SK-MEL-5 (cell line): ENCODE measurements around the gene HOMER2. TPM values are rescaled to one million over a fixed set of nuclear protein-coding genes. Genes with fewer than 3 reads are reported as not detected.
A peak's percentile ranks its signal among the peaks of the same experiment; 100 is the strongest.
"Not testable (repeated sequence)": the region's sequence is repeated elsewhere in the genome, so short reads cannot be mapped to it uniquely, and the experiment has no call there.

Experiments
- DNase-seq: peaks from one replicate; pipeline ENCODE4 v3.0.0-alpha.2; 2016; ENCODE audit warnings: low read depth, low spot score
- in situ Hi-C: cut with HindIII; loops from 2 replicates; pipeline ENCODE4 v1.10.0; 2016; ENCODE audit warnings: low sequenced_read_pairs, high pct_unique_total_duplicates, low pct_unique_long_range_greater_than_20kb
- total RNA-seq: library from RNA; depleted of rRNA; stranded (reverse); fragments of >200 nt; shearing (Covaris generic); gene quantifications from 2 replicates; pipeline ENCODE4 v1.2.3, GENCODE V29; 2014

HOMER2 gene
- total RNA-seq, 1 experiment from 2014 or later = 8.8 TPM

DNA sequence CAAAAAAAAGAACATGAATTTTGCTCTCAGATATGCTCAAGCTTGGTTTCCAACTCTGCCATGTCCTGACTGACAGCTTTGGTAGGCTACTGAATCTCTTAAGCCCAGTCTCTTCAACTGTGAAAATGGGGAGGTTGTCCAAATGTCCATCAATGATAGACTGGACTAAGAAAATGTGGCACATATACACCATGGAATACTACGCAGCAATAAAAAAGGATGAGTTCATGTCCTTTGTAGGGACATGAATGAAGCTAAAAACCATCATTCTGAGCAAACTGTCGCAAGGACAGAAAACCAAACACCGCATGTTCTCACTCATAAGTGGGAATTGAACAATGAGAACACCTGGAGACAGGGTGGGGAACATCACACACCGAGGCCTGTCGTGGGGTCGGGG lies 12.8 kb downstream of the HOMER2 start:
- in situ Hi-C loops, DNase-seq: not testable (repeated sequence)

DNA sequence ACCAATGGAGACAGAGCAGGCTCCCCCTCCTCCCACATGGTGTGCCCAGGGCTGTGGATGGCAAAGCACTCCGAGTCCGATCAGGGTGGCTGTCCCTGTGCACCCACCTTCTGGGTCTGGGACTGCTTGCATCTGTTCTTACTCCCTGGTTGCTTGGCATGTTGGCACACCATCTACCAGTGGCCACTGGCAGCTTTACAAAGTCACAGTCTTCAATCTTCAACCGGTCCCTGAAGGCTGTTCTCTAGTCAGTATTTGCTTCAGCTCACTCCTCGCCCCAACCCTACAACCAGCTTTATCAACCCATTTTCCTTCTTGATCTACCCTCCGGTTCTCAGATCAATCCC lies 14.8 kb downstream of the HOMER2 start:
- DNase-seq = no peak
- in situ Hi-C loops = no loop called here

DNA sequence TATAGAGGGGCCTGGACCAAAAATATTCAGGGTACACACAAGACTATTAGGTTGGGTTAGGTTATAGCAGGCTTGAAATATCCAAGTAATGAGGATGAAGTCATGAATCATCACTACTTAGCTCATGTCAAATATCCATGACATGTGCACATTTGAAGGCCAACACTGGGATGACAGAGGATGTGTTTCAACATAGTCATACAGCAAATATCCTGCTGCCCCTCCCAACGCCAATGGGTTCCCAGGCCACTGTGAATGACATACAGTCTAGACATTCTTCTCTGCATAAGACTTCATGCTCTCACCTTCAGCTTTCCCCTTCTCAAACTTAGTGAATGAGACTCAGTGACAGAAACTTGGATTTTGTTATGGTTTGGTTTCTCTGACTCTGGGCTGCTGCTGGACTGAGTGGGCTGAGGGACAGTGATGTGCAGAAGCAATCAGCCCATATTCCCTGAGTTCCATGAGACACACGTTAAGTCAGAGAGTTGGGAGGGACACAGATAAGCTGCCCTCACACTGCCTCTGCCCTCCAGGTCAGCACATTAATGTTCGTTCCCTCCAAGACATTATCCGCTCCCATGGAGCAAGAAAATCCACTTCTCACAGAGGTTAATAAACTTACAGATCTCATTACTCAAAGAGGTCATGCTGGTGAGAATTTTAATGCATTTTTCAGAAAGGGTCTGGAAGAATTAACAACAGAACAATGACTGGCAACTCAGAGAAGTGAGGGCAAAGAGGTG lies 15.4 kb downstream of the HOMER2 start:
- in situ Hi-C loops = no loop called here
- no peak for DNase-seq

DNA sequence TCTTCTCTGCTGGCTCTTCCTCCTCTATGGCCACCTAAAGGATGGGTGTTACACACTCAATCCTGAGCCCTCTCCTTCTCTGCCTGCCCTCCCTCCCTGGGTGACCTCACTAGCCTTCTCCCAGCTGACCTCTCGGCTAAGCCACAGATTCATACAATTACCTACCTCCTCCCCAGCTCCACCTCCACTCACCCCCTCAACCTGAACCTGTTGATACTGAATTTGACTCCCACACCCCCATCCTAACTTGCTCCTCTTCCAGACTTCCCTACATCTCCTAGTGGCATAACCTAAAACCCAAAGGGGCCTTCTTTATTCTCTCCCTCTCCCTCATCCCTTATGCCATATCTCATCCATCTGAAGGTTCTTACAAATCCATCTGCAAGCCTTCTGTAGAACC lies 17.1 kb downstream of the HOMER2 start:
- DNase-seq = no peak
- in situ Hi-C loops = no loop called here

DNA sequence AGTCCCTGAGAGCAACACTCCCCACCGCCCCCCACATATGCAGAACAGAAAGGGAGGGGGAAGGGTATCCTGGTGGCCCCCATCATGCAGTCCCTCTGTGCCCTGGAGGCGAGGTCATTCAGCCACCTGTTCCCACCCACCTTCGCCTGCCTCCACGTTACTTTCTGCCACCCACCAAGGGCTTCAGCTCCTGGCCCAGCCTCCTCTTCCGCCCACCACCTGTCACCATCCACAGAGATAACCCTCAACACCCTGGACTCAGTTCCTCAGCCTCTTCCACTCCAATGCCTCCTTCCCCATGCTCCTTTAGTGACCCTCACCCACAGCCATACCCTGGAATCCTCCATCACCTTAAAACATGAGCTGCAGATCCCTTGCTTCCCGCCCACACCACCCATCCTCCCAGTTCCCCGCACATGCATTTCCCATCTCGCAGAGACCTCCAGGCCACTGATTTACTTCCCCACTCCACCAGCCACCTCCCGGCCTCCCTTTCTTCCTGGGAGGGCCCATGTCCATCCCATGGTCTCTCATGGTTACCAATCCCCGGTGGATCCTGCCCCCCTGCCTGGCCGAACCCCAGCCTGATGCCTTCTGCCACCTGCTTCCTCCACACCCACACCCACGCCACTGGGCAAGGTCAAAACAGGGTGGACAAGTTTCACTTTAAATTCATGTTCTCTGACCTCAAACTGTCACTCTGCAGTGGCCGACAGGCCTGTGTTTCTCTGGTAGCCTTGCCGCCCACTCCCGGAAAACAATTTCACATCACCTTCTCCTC lies 18.2 kb downstream of the HOMER2 start:
- in situ Hi-C loops = no loop called here

DNA sequence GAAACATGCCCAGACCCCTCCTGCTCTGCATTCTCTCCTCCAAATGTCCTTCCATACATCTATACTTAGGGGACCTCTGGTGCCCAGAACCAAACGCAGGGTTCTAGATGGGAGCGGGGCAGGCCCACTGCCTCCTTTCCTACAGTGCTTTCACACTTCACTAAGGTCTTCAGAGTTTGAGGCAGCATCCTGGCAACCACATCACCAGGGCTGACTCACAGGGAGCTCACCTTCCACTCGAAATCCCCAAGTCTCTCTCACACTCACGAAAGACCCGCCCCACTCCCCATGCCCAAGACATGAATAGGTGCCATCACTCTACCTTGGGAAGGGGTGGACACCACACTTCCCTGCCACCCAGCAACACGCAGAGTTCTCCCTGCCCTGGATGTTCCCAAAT lies 18.9 kb downstream of the HOMER2 start:
- no peak for DNase-seq
- in situ Hi-C loops = no loop called here

More for the DNA sequence above, 18.2 kb downstream of the HOMER2 start:
- DNase-seq = no peak

DNA sequence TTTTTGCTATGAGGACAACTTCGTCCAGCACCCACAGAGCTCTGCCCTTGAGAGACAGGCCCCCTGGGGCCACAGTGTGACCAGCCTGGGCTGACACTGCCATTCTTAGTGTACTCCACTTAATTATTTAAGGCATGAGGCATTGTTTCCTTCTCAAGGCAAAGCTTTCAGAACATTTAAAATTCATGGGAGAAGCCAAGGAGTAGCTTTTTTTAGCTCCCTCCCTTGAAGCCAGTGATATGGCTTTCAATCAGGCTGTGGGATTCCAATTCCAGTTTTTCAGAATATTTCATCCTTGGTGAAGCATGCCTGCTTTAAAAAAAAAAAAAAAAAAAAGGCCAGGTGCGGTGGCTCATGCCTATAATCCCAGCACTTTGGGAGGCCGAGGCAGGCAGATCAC lies 21.3 kb downstream of the HOMER2 start:
- DNase-seq = no peak
- in situ Hi-C loops = no loop called here

DNA sequence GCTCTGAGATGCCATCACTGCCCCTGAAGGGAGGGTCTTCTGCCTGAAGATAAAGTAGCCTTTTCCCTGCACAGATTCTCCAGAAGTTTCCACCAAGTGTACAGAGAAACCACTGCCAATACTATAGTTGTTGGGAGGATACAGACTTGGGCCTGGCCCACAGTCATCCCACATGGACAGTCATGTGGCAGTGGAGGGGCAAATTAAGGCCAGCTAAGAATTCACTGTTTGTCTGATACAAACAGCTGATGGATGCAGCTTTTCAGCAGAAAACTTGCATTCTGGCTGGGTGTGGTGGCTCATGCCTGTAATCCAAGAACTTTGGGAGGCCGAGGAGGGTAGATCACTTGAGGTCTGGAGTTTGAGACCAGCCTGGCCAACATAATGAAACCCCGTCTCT lies 22.1 kb downstream of the HOMER2 start:
- in situ Hi-C loops = no loop called here
- peak; percentile 22 for DNase-seq

DNA sequence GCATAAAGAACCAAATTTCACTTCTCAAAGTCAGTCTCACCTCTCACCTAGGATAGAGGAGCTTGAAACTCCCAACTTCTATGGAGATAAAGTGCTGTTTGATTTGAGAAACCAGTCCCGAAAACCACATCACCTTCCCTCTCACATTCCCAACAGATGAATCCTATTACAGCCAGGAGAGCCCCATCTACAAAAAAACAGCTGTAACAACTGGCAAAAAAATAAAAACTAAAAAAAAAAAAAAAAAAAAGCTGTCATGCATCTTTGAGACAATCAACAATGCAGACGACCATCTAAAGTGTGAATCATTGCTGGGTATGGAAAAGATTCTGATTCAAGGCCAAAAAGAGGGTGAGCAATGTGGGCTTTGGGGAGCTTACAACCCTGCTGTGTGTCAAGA lies 23.8 kb downstream of the HOMER2 start:
- DNase-seq = no peak
- in situ Hi-C loops = no loop called here

DNA sequence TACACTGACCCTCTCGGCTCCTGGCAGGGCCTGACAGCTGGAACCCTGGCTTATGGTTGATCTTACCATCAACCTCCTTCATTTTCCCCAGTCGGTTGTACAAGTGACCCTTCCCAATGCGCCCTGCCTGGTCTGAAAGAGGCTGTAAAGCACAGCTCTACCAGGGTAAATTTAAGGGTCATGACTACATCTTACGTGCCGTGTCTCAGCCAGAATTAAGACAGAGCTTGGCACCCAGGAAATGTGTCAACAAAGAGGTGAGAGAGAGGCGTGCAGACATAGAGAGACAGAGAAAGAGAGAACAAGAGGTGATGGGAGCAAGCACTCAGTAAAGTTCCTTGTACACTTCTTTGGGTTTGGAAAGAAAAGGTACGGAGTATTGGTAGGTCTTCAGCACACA lies 28.8 kb downstream of the HOMER2 start:
- DNase-seq = no peak
- in situ Hi-C loops = no loop called here

DNA sequence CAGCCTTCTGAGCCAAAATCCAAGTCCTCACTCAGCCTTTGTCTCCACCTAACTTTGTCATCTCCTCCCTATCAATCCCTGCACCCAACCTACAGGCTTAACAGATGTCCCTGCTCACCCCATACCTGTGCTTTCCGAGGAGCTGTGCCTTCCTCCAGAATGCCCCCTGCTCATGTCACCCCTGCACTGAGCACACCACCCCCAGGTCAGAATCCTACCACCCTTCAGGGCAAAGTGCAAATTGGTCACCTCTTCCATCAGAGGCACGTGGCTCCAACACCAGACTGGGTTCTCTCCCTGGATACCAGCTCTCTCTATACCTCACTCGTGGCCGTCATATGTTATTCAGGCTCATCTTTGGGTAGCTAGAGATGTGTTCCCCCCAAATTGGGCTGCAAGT lies 29.8 kb downstream of the HOMER2 start:
- DNase-seq = no peak
- in situ Hi-C loops = no loop called here

DNA sequence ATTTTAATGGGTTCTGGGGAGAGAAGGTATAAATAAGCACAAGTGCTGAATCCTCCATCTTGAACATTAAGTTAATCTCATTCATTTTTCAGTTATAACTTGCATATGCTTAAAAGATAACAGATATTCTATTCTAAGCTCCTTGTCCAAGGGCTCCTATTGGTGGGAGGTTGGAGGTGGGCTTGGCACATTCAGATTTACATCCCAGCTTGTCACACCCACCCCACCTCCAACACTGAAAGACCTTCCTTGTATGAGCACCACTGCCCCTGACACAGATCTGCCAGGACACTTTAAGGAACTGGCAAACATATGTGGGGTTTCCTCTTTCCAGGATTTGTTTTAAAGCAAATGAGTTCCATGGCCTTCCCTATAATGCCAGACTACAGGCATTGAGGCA lies 30.6 kb downstream of the HOMER2 start:
- no peak for DNase-seq
- in situ Hi-C loops = no loop called here

DNA sequence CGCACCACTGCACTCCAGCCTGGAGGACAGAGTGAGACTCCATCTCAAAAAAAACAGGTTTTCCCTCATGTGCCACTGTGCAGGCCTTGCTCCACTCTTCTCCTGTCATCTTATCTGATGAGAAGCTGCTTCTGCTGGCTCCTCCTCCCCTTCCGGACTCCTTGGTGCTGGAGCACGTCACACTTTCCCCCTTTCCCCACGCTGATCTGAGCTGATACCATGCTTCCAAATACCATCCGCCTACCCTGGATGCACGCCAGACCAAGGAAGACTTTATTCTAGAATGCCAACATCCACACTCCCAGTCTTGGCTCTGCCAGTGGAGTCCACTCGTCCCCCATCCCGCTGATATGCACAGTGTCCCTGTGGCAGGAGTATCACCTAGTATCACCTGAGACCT lies 31.3 kb downstream of the HOMER2 start:
- in situ Hi-C loops = no loop called here
- DNase-seq = no peak

DNA sequence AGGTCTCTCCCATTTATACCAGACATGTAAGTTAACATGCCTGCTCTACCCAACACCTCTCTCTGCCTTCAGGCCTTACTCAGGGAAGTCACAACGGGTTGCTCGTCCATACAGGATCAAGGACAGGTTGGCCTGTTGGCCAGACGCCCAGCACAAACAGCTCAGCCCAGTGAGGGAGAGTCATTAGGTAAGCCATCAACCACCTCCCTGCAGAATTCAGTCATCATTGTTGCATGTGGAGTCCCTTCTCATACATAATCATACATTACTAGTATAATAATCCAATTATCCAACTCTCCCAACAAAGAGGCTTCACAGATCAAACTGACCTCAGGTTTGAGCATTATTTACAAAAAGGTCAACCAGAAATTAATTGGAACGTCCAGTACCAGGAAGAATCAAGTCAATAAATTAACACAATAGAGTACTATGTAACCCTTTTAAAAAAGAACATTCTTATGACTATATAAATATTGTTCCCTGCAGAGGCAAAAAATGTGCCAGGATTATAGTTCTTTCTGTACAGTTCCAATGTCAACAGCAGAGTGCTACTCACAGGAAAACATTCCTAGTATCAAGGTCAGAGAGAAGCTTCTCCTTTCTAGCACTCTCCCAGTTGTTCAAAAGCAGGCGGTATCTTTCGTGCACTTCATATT lies 33.2 kb downstream of the HOMER2 start:
- in situ Hi-C loops = no loop called here

DNA sequence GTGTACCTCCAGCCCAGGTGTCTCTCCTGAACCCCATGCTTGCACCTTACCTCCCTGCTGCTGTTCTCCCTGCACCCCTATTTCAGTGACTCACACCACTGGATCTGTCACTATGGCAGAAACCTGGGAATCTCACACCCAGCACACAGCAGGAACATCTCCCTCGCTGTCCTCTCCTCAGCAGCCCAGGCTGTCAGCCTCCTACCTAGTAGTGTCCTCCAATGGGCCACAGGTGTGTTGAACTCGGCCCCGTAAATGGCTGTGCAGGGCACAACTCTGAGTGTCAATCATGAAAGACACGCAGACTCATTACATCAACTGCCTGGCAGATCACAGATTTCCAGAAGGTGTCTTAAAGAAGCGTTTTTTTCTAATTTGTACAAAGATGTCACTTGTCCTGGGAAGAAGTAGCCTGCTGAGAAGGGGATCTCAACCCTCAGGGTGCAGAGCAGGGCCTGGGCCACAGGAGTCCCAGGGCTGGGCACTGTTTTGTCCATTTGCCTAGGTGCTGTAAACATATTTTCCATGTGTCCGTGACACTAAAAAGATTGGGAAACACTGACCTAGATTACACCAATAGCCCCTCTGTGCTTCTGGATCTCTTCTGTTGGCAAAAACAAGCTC lies 33.8 kb downstream of the HOMER2 start:
- no peak for DNase-seq
- in situ Hi-C loops = no loop called here

More for the DNA sequence above, 33.2 kb downstream of the HOMER2 start:
- peak; percentile 31 for DNase-seq

DNA sequence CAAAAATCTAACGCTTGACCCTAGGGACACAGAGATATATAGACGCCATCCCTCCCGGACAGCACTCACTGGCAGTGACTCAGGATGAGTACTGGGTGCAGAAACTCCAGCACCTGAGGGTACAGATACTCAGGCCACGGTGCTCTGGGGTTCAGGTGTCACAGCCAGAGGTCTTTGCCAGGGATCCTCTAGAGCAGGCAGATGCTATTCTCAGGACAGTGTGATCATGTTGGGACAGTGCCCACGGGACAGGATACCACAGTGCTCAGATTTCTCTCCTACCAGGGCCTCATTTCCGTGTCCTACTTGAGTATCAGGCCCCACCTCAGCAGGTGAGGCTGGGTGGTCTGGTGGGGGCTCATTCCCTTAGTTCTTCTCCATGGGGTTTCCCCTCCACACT lies 34.4 kb downstream of the HOMER2 start:
- in situ Hi-C loops = no loop called here
- no peak for DNase-seq

DNA sequence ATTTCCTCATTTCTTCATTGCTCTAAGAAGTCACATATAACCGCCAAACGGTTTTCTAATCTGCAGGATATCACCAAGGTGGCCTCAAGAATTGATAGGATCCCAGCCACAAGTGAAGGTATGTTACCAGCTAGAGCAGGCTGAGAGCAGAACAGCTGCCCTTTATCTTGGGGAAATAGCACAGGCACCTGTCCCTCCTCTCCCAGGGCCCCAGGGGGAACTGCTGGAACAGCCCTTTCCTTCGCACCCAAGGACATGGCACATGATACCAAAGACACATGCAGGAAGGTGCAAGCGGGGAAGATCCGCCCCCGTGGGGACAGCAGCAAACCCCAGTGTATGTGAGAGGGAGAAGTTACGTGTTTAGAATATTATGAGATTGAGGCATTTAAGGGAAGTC lies 35.3 kb downstream of the HOMER2 start:
- in situ Hi-C loops = no loop called here
- DNase-seq = no peak

DNA sequence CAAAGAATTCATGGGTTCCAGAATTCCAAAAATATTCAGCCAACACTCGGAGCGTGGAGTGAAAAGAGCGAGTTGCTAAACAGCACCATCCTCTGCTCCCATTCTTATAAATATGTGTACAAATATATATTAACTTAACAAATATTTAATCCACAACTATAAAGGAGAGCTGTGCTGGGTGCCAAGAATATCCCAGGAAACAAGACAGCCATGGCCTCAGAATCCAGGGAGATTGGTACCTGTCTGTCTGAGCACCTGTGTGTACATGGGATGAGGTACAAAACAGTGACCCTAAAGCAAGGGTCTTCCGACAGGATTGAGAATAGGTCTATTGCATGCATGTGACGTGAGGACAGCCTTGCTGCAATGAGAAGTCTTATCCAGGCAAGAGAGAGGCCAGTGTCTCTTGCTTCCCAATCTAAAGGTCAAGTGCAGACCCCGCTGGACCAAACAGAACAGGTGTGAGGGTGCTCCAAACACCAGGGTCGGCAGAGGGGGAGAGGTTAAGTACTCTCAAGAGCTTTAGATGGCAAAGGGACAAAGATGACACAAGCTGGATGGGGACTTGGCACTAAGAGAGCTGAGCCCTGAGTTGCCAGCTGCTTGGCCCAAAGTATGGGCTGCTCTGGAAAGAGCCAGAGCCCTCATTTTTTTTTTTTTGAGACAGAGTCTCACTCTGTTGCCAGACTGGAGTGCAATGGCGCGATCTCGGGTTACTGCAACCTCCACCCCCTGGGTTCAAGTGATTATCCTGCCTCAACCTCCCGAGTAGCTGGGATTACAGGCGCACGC lies 36.2 kb downstream of the HOMER2 start:
- in situ Hi-C loops = no loop called here

More for the DNA sequence above, 36.2 kb downstream of the HOMER2 start:
- no peak for DNase-seq
